GM21619 (cell line): ENCODE data around the gene NPTXR.
"Not testable (repeated sequence)": the region's sequence is repeated elsewhere in the genome, so short reads cannot be mapped to it uniquely, and the experiment has no call there.

Source experiments
- ATAC-seq: cut with Tn5 transposase; IDR thresholded peaks from one replicate; pipeline ENCODE4 v1.9.1; 2021; ENCODE audit not compliant: unreplicated experiment

NPTXR gene

DNA sequence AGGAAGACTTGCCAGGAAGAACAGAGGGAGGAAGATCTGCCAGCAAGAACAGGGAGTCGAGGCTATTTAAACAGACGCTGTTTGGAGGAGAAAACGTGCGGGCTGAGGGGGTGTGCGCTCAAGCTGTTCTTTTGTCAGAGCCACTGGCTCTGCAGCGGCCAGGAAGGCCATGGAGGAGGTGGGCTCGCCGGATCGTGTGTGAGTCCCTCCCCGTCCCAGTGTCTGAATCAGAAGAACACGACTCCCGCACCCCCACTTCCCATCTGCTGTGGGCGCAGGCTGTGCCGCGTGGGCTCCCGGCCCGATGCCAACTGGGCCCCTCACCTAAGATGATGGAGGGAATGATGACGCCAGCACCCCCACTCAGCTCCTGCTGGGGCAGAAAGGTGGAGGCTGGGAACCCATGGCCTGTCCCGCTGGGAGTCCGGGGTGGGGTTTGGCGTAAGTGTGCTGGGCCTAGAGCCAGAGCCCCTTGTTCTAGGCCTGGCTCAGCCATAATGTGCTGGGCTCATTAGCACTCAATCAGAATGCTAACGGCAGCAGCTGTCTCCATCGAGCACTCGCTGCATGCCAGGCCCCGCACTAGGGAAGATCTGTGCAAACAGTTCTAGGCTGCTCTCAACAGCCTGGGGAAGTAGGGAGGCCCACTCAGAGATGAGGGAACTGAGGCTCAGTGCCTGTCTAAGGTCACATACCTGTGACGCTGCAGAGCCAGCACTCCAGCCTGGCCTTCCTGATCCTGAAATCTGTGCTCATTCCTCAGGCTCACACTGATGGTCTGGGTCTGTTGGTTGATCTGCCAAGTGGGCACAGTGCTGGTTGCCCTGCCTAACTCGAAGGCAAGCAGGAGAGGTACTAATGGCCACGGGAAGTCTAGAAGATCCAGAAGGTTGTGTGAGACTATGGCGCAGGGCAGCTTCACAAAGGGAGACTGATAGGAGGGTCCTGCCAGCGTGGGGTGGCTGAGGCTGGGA is 11.5 kb downstream of the NPTXR start:
- no peak for ATAC-seq

DNA sequence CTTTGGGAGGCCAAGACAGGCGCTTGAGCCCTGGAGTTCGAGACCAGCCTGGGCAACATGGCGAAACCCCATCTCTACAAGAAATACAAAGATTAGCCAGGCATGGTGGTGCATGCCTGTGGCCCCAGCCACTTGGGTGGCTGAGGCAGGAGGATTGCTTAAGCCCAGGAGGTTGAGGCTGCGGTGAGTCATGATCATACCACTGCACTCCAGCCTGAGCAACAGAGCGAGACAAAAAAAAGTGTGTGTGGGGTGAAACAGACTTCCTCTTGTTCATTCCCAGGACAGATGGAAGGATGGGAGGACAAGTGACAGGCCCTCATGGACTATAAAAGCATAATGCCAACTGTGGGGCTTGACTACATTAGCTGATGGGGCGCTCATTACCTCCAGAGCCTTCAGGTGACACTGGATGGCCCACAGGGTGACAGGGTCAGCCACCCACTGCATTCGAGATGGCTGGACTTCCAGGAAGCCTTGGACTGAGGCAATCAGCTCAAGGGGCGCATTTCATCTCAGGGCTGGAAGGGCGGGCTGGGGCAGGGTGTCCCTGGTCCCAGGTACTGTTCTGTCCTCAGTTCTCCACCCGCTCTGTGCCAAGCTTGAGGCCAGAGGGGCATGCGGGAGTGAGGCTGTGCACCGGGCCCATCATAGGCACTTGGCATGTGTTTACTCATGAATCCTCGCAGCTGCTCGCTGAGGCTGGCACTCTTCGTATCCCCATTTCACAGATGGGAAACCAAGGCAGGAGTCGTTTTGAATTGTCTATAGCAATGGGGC is 12.5 kb downstream of the NPTXR start:
- ATAC-seq, result no peak

DNA sequence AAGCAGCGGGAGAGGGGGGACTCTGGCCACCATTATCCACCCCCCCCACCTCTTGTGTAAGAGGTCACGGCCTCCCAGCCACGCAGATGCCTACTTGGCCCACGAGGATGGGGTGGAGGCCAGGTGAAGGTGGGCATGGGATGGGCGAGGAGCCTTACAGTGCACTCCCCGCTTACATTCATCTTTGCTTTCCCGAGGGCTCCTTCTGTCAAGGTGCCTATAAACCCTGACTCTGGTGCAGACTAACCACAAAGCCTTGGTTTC is 13.1 kb downstream of the NPTXR start:
- no peak for ATAC-seq

DNA sequence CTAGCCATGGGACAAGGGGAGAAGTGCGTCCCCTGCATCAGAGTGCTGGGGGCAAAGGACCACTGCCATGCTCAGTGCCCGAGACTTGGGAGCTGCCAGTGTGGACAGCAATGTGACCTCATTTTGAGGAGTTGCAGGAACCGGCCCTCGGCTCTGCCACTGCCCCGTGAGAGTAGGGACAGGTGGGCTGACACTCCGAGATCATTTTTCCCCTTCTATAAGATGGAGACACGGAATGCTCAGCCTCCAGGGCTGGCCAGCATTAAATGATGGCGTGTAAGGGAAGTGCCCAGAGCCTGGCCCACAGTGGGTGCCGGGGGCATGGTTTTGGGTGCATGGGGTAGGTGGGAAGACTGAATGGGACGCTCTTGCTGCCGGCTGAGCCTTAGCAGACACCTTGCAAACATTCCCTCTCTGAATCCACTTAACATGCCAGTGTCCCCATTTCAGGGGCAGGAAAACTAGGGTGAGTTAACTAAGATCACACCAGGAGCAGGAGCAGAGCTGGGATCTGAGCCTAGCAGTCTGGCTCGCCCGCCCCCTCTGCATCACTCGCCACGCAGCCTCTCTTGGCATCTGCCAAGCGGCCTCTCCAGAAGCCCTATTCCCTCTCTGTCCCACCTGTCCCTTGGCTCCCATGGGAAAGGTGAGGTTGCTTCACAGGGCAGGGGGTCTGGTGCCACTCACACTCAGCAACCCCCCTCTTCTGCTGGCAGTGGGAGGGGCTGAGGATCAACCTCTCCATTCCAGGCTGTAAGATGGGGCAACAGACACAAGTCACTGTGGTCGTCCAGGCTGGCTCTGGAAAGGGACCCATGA is 13.6 kb downstream of the NPTXR start:
- ATAC-seq, result no peak

DNA sequence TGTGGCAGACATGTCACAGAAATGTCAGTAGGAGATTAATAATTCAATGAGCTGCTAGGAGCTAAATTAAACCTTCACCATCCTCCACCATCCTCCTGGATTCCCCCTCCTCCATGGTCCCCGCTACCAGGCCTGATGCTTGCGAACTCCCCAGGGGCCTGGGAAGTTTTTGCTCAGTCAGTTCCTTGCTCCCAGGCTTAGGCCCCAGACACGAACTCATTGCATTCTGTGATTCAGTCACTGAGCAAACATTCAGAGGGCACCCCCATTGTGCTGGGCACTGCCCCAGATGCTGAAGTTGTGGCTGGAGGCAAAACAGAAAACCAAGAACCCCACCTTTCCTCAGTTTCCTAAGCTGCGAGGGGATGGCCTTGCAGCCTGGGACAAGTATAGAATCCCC is 14.3 kb downstream of the NPTXR start:
- no peak for ATAC-seq

DNA sequence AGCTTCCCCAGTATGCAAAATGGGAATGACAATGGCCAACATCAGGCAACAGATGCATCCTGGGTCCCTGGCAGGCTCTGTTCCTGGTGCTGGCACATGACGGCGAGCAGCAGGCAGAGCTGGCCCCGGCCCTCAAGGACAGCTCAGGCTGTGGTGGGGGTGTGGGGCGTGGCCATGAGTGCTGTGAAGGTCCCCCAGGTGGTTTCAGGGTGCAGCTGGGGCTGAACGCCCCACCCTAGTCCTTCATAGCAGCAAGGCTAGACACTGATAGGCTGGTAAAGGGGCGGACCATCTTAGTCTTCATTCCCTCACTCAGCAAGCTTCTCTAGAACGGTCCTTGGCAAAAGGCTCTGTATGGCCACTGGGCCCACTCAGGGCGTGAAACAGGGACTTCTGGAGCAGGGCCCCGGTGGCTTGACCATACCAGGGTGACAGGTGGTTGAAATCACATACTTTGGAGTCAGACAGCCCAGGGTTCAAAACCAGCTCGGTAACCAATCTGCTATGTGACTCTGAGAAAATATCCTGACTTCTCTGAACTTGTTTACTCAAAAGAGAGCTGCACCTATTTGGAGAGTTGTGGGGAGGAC is 15.1 kb downstream of the NPTXR start:
- ATAC-seq, result no peak

DNA sequence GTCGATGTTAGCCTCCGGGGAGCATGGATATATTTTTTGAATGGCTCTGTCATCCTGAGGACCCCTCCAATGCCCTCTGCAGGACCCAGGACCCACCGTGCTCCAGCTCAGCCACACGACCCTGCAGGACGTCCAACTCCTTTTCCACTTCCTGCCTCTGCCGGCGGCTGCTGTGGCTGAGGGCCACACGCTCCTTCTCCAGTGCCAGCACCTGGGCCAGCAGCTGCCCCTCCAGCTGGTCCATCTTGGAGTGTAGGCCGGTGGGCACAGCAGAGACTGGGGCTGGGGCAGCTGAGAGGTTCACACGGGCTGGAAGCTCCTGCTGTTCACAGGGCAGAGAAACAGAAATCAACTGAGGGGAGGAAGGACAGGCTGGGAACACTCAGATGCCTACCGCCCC is 15.6 kb downstream of the NPTXR start:
- no peak for ATAC-seq

DNA sequence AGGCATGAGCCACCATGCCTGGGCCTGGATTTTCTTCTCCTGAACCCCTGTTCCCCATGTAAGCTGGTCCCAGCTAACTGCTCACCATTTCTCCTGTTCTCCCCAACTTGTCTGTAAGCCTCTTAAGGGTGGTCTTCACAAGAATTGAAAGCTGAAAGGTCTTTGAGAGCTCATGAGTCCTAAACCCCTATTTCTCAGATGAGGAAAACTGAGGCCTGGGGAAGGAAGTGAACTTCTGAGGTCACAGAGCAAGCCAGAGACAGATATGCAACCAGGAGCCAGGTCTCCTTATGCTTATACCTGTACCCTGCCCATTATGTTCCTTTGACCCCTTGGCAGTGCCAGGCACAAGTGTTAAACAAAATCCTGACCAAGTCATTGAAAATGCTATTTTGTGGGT is 16.3 kb downstream of the NPTXR start:
- ATAC-seq, result no peak

DNA sequence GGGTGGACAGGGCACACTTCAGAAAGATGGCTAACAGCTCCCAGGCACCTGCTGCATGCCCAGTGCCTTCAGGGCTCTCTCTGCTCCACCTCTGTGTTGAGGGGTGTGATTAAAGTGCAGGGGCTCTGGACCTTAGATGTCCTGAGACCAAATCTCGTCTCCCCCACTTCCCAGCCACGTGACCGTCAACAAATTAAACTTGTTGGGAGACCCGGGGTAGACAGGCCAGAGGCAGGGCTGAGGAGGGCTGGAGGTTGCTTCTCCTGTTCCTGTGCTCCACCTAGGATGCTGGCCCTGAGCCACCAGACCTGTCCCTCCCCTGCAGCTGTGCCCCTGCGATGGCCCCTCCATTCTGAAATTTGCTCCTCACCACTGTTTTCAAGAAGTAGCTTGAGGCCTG is 17.0 kb downstream of the NPTXR start:
- ATAC-seq, result no peak

DNA sequence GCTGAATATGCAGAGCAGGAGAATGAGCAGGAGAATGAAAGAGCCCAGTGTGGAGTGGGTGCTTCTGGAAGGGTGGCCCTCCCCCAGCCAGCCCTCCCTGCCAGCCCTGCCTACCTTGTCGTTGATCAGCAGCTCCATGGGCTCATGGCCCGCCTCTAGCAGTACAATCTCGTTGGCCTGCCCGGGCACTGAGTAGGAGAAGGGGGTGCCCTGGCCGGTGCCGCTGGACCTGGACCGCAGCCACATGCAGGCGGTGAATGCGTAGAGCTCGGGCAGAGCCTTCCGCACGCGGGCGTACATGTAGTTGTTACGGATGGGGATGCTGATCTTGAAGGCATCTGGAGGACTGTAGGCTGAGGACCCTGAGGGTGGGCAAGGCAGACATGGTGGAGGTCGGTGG is 17.4 kb downstream of the NPTXR start:
- ATAC-seq, result no peak

DNA sequence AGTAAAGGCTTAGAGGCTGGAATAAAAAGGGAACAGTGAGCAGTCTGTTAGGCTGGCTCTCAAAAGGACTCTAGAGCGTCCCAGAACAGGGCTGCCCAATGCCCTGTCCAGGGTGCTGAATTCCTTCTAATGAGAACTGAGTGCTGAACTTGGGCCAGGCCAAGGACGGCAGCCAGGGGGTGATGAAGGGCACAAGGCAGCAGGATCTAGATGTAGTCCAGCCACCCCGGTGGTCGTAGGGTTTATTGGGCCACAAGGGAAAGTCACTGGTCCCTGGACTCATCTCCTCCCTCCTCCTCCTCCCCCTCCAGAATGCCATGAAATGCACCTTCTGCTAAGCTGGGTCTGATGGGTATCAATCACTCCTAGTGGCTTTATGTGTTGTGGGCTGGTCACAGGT is 19.2 kb downstream of the NPTXR start:
- no peak for ATAC-seq

DNA sequence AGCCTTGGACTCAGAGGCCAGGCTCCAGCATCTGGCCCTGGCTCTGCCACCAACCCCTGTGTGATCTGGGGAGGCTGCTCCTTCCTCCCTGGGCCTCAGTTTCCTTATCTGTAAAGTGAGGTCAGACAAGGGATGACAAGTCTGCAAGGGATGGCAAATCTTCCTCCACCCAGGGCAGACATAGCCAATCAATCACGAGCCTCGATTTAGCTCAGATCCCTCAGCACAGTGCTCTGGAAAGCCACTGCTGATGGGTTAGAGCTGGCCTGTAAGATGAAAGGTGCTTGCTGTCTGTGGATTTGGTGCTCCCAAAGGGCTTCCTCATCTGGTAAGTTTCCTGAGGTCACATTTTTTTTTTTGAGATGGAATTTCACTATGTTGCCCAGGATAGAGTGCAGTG is 20.2 kb downstream of the NPTXR start:
- ATAC-seq, result no peak

DNA sequence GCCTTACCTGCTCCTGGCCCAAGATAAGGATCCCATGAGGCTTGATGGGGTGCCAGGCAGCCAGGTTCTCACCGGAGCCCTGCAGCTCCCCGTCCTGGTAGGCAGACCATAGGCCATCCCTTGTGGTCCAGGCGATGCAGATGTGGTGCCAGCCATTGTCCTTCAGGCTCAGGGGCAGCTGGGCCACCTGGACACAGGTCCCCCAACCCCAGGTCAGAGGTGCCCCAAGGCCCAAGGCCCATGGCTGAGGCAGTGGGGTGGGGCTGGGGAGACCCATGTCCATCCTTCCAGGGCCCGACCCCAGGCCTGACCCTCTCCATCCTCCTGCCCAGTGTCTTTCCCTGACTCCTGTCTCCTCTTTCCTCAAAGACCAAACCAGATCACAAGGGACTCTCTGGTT is 20.8 kb downstream of the NPTXR start:
- ATAC-seq, result no peak

DNA sequence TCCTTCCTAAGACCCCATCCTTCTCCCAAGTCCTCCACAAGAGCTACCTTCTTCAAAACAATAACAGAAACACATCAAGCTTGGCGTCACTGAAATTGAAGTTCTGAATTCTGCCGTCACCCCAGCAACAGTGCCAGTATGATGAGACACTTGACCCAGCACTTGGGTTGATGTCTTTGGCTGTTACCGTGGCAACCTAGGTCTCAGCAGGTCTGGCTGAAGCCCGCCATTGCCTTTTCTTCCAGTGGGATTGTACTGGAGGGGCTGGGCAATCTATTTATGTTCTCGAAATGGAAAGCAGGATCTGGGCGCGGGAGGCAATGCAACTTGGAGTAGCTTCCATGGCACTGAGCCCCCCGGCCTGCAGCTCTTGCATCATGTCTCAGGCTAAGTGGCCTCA is 23.8 kb downstream of the NPTXR start:
- ATAC-seq, result no peak

DNA sequence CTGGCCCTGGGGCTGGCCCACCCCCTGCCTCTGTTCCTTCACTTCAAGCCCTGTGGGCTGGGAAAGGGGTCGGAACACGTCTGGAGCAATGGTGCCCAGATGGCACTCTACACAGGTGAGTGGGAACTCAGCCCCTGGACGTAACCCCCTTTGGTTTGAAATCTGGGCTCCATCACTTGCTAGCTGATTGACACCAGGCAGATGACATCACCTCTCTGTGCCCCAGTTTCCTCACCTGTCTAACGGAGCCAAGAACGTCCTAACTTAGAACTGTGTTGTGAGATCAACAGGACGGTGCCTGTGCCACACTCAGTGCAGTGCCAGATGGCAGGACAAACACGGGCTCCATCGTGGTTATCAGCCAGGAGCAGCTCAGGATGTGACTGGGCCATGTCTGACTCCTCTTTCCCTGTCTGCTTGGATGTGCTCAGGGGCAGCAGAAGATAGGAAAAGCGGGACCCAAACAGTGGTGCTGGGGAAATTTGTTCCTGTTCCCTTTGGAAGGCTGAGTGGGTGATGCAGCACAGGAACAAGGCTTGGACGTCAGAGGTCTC is 24.4 kb downstream of the NPTXR start:
- ATAC-seq, result no peak

DNA sequence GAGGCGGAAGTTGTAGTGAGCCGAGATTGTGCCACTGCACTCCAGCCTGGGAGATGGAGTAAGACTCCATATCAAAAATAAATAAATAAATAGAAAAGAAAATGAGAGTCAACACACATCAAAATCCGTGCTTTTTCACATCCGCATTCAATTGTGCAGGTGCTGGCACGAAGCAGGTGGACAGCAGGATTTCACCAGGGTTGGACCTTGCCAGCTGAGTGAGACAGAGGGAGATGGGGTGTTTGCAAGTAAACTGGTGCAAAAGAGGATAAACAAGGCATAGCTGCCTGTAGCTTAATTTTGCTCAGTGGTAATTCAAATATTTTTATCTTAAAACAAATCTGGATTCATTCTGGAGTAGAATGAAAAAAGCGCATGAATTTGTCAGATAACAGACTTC is 26.6 kb downstream of the NPTXR start:
- no peak for ATAC-seq

DNA sequence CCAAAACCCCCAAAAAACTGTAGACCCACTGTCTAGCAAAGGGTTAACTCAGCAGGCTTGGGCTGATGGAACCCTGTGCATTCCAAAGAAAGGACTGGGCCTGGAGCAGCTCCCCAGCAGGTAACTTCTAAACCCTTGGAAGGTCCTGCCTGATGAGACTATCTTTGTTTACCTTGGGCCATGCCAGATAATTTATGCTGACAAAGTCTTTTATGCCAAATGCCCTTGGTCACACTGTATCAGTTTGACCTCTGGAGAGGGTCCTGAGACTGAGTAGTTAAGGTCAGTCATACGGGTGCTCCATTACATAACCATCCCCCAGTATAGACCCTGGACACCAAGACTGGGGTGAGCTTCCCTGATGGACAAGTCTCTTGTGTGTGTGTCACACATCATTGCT is 28.0 kb downstream of the NPTXR start:
- no peak for ATAC-seq

DNA sequence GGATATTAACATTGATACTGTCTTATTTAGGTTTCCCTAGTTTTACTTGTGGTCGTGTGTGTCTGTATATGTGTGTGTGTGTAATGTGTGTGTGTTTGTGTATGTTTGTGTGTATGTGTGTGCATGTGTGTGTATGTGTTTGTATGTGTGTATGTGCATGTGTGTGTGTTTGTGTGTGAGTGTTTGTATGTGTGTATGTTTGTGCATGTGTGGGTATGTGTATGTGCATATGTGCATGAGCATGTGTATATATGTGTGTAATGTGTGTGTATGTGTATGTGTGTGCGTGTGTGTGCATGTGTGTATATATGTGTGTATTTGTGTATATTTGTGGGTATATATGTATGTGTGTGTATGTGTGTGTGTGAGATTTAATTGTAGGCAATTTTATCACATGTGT is 32.6 kb downstream of the NPTXR start:
- ATAC-seq, result no peak

DNA sequence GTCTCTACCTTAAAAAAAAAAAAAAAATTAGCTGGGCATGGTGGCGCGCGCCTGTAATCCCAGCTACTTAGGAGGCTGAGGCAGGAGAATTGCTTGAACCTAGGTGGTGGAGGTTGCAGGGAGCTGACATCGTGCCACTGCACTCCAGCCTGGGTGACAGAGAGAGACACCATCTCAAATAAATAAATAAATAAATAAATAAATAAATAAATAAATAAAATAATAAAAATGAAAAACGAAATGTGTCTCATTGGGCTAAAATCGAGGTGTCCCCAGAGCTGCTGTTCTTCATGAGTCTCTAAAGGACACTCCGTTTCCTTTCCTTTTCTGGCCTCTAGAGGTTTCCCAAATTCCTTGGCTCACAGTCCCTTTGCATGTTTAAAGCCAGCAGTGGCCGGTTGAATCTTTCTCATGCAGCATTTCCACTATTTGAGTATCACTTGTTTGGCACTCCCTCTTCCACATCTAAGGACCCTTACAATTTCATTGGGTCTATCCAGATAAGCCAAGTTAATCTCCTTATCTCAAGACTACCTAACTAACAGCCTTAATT is 38.7 kb downstream of the NPTXR start:
- not testable (repeated sequence) for ATAC-seq

DNA sequence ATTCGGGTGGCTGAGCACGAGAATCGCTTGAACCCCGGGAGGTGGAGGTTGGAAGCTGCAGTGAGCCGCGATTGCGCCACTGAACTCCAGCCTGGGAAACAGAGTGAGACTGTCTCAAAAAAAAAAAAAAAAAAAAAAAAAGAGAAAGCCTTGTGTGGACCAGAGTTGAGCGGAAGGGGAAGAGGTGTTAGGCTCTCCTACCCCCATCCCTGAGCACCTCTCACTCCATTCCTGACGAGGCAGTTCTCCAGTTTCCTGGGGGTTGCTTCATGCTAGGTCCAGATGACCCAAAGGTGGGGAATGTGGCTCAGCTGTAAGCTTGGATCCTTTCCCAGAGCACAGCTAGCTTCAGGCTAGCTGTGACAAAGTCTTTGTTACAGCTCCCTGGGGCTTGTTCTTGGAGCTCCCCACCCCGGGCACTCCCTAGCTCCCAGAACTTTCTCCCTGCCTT is 41.1 kb downstream of the NPTXR start:
- no peak for ATAC-seq
